ENCODE measurements around the gene SLC25A30. TPM values are rescaled to one million over a fixed set of nuclear protein-coding genes. Genes with fewer than 3 reads are reported as not detected.

The SLC25A30 gene
- total and polyA plus RNA-seq, 2 of the 13 experiments (the other 11 are each of a cell fraction or from before 2014, with no cell fraction given) = 19.6 to 22.5 TPM

DNA sequence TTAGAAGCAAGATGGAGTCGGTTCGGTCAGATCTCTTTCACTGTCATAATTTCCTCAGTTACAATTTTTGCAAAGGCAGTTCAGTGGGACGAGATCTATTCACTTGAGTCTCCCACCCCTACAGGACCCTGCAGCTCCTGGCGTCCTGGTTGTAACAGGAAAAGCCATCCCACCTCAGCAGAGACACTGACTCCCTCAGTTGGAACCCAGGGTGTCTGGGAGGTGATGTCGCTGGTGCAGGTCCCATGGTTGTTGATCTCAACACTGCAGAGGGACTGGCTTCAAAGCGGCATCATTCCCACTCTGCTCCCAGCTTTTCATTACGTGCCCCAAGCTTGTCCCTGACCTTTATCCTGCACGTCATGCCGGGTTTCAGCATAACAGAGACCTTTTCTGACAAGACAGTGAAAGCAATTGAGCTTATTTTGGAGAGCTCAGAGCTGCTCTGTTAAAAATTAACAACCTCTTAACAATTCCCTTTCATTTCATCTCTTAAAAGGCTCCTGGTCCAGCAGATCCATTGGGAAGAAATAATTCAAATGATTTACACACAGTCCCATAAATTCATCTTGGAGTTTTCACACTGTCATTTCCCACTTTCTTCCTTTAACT lies 29.0 kb upstream of the SLC25A30 start (continued):
- TF ChIP-seq ZNF138 (CRISPR knock-in tag; IDR thresholded peaks at IDR 0.05; ENCODE audit: low read depth) (no peak), ZNF333 (CRISPR knock-in tag; IDR thresholded peaks at IDR 0.05; ENCODE audit: borderline replicate concordance) (no peak), MTF1 (CRISPR knock-in tag; IDR thresholded peaks at IDR 0.05) (no peak), GTF2F1 (IDR thresholded peaks at IDR 0.05; ENCODE audit: low read length) (no peak), CEBPB (IDR thresholded peaks at IDR 0.05; ENCODE audit: borderline replicate concordance, low read depth, low read length) (peak; percentile 38; the same call in 1 of the 2 replicates), IKZF4 (CRISPR knock-in tag; IDR thresholded peaks at IDR 0.05; ENCODE audit: borderline replicate concordance, low read depth, not compliant biosample characterization) (peak; percentile 33), THYN1 (CRISPR knock-in tag; IDR thresholded peaks at IDR 0.05; ENCODE audit: borderline replicate concordance, low read depth) (no peak), ZNF768 (CRISPR knock-in tag; IDR thresholded peaks at IDR 0.05) (no peak), DR1 (CRISPR knock-in tag; IDR thresholded peaks at IDR 0.05) (peak; percentile 55; the same call in 1 of the 2 replicates), ZKSCAN5 (CRISPR knock-in tag; IDR thresholded peaks at IDR 0.05) (peak; percentile 76; the same call in 1 of the 2 replicates), ZNF496 (CRISPR knock-in tag; IDR thresholded peaks at IDR 0.05; ENCODE audit: insufficient replicate concordance) (no peak), SKI (IDR thresholded peaks at IDR 0.05; ENCODE audit: partially characterized antibody) (peak; percentile 54), ZNF180 (CRISPR knock-in tag; IDR thresholded peaks at IDR 0.05; ENCODE audit: borderline replicate concordance, low read depth) (no peak), ZNF761 (CRISPR knock-in tag; conservative IDR thresholded peaks at IDR 0.05) (0 out of 2 replicates have a peak, but pooled peaks have one; percentile 47), ZNF776 (CRISPR knock-in tag; IDR thresholded peaks at IDR 0.05) (no peak), ETV5 (CRISPR knock-in tag; IDR thresholded peaks at IDR 0.05; ENCODE audit: borderline replicate concordance) (peak; percentile 44; the same call in 1 of the 2 replicates), KMT2B (CRISPR knock-in tag; IDR thresholded peaks at IDR 0.05) (no peak; the same call in 1 of the 2 replicates), ZNF296 (CRISPR knock-in tag; conservative IDR thresholded peaks at IDR 0.05) (no peak), ZNF234 (CRISPR knock-in tag; conservative IDR thresholded peaks at IDR 0.05) (no peak), ZNF383 (CRISPR knock-in tag; IDR thresholded peaks at IDR 0.05; ENCODE audit: borderline replicate concordance) (no peak; the same call in 1 of the 2 replicates), HES4 (CRISPR knock-in tag; IDR thresholded peaks at IDR 0.05; ENCODE audit: borderline replicate concordance) (no peak), ZNF367 (CRISPR knock-in tag; IDR thresholded peaks at IDR 0.05; ENCODE audit: borderline replicate concordance) (no peak), TBL1XR1 (IDR thresholded peaks at IDR 0.05; ENCODE audit: borderline replicate concordance, low read length, partially characterized antibody) (peak; percentile 34), POGZ (CRISPR knock-in tag; IDR thresholded peaks at IDR 0.05) (peak; percentile 79)
- TF ChIP-seq, protein P1, sequence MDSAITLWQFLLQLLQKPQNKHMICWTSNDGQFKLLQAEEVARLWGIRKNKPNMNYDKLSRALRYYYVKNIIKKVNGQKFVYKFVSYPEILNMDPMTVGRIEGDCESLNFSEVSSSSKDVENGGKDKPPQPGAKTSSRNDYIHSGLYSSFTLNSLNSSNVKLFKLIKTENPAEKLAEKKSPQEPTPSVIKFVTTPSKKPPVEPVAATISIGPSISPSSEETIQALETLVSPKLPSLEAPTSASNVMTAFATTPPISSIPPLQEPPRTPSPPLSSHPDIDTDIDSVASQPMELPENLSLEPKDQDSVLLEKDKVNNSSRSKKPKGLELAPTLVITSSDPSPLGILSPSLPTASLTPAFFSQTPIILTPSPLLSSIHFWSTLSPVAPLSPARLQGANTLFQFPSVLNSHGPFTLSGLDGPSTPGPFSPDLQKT (CRISPR knock-in tag; IDR thresholded peaks at IDR 0.05; ENCODE audit: borderline replicate concordance) = no peak
- TF ChIP-seq, protein P2, sequence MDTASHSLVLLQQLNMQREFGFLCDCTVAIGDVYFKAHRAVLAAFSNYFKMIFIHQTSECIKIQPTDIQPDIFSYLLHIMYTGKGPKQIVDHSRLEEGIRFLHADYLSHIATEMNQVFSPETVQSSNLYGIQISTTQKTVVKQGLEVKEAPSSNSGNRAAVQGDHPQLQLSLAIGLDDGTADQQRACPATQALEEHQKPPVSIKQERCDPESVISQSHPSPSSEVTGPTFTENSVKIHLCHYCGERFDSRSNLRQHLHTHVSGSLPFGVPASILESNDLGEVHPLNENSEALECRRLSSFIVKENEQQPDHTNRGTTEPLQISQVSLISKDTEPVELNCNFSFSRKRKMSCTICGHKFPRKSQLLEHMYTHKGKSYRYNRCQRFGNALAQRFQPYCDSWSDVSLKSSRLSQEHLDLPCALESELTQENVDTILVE (CRISPR knock-in tag; IDR thresholded peaks at IDR 0.05) = peak; percentile 76
- TF ChIP-seq, protein P3, sequence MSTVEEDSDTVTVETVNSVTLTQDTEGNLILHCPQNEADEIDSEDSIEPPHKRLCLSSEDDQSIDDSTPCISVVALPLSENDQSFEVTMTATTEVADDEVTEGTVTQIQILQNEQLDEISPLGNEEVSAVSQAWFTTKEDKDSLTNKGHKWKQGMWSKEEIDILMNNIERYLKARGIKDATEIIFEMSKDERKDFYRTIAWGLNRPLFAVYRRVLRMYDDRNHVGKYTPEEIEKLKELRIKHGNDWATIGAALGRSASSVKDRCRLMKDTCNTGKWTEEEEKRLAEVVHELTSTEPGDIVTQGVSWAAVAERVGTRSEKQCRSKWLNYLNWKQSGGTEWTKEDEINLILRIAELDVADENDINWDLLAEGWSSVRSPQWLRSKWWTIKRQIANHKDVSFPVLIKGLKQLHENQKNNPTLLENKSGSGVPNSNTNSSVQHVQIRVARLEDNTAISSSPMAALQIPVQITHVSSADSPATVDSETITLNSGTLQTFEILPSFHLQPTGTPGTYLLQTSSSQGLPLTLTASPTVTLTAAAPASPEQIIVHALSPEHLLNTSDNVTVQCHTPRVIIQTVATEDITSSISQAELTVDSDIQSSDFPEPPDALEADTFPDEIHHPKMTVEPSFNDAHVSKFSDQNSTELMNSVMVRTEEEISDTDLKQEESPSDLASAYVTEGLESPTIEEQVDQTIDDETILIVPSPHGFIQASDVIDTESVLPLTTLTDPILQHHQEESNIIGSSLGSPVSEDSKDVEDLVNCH (CRISPR knock-in tag; IDR thresholded peaks at IDR 0.05) = no peak

Data from HepG2 (cell line).